DMS53 (cell line): Measurements from ENCODE around the gene PSIP1.
"Not testable (repeated sequence)": the region's sequence is repeated elsewhere in the genome, so short reads cannot be mapped to it uniquely, and the experiment has no call there.

Experiments
- DNase-seq: peaks from one replicate; lab custom pipeline; 2025; lab: John Stamatoyannopoulos, UW

Gene PSIP1

GRCh38 chr9:15430920-15431844 lies 79.6 kb downstream of the PSIP1 start:
- no peak for DNase-seq

- not testable (repeated sequence) for DNase-seq
These were observed 83.1 kb downstream of the PSIP1 start for GRCh38 chr9:15427702-15428101.

- no peak for DNase-seq
These were observed 84.8 kb downstream of the PSIP1 start for GRCh38 chr9:15426019-15426418.

GRCh38 chr9:15423231-15423985 lies 87.4 kb downstream of the PSIP1 start:
- peak; percentile 29 for DNase-seq

- DNase-seq: peak; percentile 86
These were observed 88.2 kb downstream of the PSIP1 start, which contains the start of gene SNAPC3 for GRCh38 chr9:15422372-15423230. Gene SNAPC3 (plus strand): TSS chr9:15422876. CDS start chr9:15422880, 4 bp downstream.

- DNase-seq: no peak
These were observed 88.8 kb downstream of the PSIP1 start for GRCh38 chr9:15421990-15422371.

GRCh38 chr9:15421532-15421931 lies 89.2 kb downstream of the PSIP1 start:
- peak; percentile 18 for DNase-seq

- DNase-seq: no peak
These were observed 90.0 kb downstream of the PSIP1 start for GRCh38 chr9:15420796-15421195.

GRCh38 chr9:15417626-15418025 lies 93.1 kb downstream of the PSIP1 start:
- DNase-seq: no peak

GRCh38 chr9:15416880-15417279 lies 93.9 kb downstream of the PSIP1 start:
- DNase-seq: peak; percentile 36
